ENCODE data around the gene MEF2D. TPM values are rescaled to one million over a fixed set of nuclear protein-coding genes. Genes with fewer than 3 reads are reported as not detected.

MEF2D gene
- total RNA-seq, 4 donors from 2014 or later = 61.7 to 73.5 (median 67.1) TPM

DNA sequence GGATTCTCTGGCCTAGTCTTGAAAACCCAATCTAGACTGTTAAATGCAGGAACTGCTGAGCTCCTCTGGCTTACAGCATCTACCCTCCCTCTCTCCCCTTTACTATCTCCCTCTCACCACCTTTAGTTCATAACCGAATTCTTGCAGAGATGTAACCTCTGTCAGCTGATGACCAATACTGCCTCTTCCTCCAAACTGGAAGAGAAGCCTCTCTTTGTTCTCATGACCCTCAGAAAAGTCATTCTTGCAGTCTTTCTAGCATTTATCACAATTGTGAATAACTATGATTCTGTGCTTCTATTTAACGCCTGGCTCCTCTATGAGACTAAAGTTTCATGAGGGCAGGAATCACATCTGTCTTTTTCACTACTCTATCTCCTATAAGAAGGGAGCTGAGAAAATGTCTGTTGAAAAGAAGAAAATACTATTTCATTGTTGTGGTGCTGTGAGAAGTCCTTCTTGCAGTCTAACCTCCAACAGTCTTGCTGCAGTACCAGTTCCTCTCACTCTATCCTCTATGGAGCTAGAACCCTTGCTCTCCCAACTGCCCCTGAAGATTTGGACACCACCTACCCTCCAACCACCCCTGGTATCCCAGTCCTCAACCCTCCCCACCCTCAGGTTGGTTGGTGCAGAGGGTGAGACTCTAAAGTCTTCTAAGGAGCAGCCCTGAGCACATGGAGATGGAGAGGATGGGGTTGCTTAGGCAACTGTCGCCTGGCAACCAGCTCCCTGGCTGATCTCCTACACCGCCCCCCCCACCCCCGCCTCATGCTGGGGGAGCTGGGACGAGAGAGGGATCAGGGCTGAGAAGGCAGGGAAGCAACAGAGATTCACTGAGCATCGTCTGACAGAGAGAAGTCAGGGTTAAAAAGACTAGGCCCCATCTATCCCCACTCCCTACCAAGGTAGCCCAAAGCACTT, 13.9 kb downstream of the MEF2D start:
- Histone ChIP-seq H3K27ac (no peak overlapping the region), H3K27me3 (no peaks in the 10 kb centered on the region), H3K9me3 (no peaks in the 10 kb centered on the region), H3K36me3 (peaks cover 18% of the 10 kb centered on the region), H3K4me1 (peaks cover 66% of the 10 kb centered on the region), H3K4me3 (no peak overlapping the region)
- TF ChIP-seq POLR2A (IDR thresholded peaks at IDR 0.05) (no peak), POLR2AphosphoS5 (IDR thresholded peaks at IDR 0.05) (no peak), EP300 (IDR thresholded peaks at IDR 0.05) (no peak)
- TF ChIP-seq, protein P1, sequence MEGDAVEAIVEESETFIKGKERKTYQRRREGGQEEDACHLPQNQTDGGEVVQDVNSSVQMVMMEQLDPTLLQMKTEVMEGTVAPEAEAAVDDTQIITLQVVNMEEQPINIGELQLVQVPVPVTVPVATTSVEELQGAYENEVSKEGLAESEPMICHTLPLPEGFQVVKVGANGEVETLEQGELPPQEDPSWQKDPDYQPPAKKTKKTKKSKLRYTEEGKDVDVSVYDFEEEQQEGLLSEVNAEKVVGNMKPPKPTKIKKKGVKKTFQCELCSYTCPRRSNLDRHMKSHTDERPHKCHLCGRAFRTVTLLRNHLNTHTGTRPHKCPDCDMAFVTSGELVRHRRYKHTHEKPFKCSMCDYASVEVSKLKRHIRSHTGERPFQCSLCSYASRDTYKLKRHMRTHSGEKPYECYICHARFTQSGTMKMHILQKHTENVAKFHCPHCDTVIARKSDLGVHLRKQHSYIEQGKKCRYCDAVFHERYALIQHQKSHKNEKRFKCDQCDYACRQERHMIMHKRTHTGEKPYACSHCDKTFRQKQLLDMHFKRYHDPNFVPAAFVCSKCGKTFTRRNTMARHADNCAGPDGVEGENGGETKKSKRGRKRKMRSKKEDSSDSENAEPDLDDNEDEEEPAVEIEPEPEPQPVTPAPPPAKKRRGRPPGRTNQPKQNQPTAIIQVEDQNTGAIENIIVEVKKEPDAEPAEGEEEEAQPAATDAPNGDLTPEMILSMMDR (IDR thresholded peaks at IDR 0.05) = no peak
- WGBS = 78% methylated on average over 7 of the region's 7 CpGs
- no peak for DNase-seq (ENCODE audit: low spot score in 2 of 2)

DNA sequence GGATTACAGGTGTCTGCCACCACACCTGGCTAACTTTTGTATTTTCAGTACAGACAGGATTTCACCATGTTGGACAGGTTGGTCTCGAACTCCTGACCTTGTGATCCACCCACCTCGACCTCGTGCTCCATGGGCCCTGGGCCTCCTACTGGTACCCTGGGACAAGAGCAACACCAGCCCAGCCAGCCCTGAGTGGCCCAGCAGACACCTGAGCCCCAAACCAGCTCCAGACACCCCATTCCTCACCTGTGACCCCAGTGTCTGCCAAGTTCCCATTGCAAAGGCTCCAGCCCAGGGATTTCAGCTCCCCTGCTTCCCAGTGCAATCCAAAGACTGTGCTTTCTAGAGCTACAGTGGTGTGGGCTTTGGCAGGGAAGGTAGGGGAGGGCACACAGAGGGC, 14.6 kb downstream of the MEF2D start:
- 75% methylated on average over 2 of the region's 3 CpGs for WGBS
- DNase-seq (ENCODE audit: low spot score in 2 of 2) = no peak
- Histone ChIP-seq H3K4me1 (peaks cover 63% of the 10 kb centered on the region), H3K4me3 (no peak overlapping the region), H3K27ac (no peak overlapping the region), H3K9me3 (no peaks in the 10 kb centered on the region), H3K36me3 (peaks cover 25% of the 10 kb centered on the region), H3K27me3 (no peaks in the 10 kb centered on the region)
- TF ChIP-seq POLR2A (IDR thresholded peaks at IDR 0.05) = no peak
- TF ChIP-seq, protein P1 (IDR thresholded peaks at IDR 0.05) = no peak

DNA sequence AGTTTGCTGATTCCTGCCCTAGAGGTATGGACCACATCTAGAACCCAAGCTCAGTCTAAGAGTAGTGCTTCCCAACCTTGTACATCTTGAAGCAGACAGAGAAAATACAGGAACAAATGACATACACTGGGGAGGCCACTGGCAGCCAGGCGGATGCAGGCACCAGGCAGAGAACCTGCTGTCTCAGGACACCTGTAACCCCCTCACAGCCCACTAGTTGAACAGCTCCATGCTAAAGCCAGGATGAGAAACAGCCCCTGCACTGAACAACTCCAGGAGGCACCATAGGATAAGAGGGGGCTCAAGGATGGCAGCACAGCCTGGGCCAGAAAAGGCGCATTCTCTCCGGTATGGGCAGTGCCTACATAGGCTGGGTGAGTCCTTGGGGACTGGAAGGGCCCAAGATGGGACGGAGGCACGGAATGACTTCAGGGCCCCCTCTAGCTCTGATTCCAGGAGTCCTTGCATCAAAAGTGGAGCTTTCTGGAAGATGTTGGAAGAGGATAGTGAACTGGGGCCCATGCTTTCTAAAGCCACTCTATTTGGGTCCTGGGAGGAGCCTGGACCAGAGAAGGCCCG, 16.0 kb downstream of the MEF2D start:
- peaks cover 39% of the 10 kb centered on the region for H3K36me3 ChIP-seq
- TF ChIP-seq POLR2A (IDR thresholded peaks at IDR 0.05) = no peak
- TF ChIP-seq, protein P1 (IDR thresholded peaks at IDR 0.05) = no peak
- no peak for TF ChIP-seq POLR2AphosphoS5 (IDR thresholded peaks at IDR 0.05)
- TF ChIP-seq EP300 (IDR thresholded peaks at IDR 0.05) = no peak
- H3K4me1 ChIP-seq = peaks cover 61% of the 10 kb centered on the region
- WGBS = 100% methylated on average over 1 of the region's 6 CpGs
- DNase-seq (ENCODE audit: low spot score in 2 of 2) = no peak
- H3K9me3 ChIP-seq = no peaks in the 10 kb centered on the region
- no peaks in the 10 kb centered on the region for H3K27me3 ChIP-seq
- H3K27ac ChIP-seq = no peak overlapping the region
- H3K4me3 ChIP-seq = no peak overlapping the region

DNA sequence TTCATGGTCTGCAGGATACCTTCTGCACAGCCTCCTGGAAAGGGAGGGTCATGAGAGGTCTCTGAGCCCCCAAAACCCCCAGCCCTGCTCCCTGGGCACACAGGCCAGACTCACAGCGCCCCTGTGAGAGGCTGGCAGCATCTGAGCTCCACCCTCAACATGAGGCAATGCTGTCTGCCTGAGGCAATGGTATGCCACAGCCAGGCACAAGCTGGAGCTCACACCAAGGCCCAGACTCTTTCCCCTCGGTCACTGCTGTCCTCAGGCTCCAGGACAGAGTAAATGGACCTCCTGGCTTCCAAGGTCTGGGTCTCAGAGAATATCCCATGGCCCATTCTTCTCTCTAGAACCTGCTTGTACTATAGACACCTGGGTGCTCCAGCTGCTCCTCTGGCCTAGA, 17.2 kb downstream of the MEF2D start:
- no CpG with 5 or more reads among the region's 2 CpGs for WGBS
- H3K27me3 ChIP-seq = no peaks in the 10 kb centered on the region
- DNase-seq (ENCODE audit: low spot score in 2 of 2) = no peak
- H3K4me1 ChIP-seq = peaks cover 57% of the 10 kb centered on the region
- H3K27ac ChIP-seq = no peak overlapping the region
- no peaks in the 10 kb centered on the region for H3K9me3 ChIP-seq
- TF ChIP-seq, protein P1 (IDR thresholded peaks at IDR 0.05) = no peak
- TF ChIP-seq POLR2A (IDR thresholded peaks at IDR 0.05) = no peak
- TF ChIP-seq POLR2AphosphoS5 (IDR thresholded peaks at IDR 0.05) = no peak
- no peak for TF ChIP-seq EP300 (IDR thresholded peaks at IDR 0.05)
- H3K36me3 ChIP-seq = peaks cover 48% of the 10 kb centered on the region
- no peak overlapping the region for H3K4me3 ChIP-seq

DNA sequence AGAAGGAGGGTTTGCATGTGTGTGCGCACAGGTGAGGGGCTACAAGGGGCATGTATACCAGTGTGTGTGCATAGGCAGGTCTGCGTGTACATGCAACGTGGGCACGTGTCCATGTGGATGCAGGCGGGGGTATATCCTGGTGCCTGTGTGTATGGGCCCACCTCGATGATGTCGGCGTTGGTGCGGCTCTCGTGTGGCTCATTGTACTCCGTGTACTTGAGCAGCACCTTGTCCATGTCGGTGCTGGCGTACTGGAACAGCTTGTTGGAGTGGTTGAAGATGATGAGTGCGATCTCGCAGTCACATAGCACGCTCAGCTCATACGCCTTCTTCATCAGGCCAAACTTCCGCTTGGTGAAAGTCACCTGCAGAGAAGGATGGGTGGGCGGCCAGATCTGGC, 18.3 kb downstream of the MEF2D start:
- no peak for DNase-seq (ENCODE audit: low spot score in 2 of 2)
- Histone ChIP-seq H3K4me1 (peaks cover 61% of the 10 kb centered on the region), H3K36me3 (peaks cover 55% of the 10 kb centered on the region), H3K27ac (no peak overlapping the region), H3K27me3 (no peaks in the 10 kb centered on the region), H3K9me3 (no peaks in the 10 kb centered on the region), H3K4me3 (no peak overlapping the region)
- WGBS = 92% methylated on average over 19 of the region's 19 CpGs
- no peak for TF ChIP-seq POLR2A (IDR thresholded peaks at IDR 0.05)
- TF ChIP-seq POLR2AphosphoS5 (IDR thresholded peaks at IDR 0.05) = no peak
- no peak for TF ChIP-seq EP300 (IDR thresholded peaks at IDR 0.05)
- TF ChIP-seq, protein P1 (IDR thresholded peaks at IDR 0.05) = no peak

All from suprapubic skin (tissue), 4 donors.